Mucosa of descending colon (tissue), 3 donors: Measurements from ENCODE around the gene ZNF816. TPM values are rescaled to one million over a fixed set of nuclear protein-coding genes. Genes with fewer than 3 reads are reported as not detected.

Source experiments
- ATAC-seq: fragments of 200-7000 bp; cut with Tn5 transposase; one replicate; pipeline ENCODE4 v1.9.1; 2020; ENCODE audit warnings: mild to moderate bottlenecking, moderate library complexity
- DNase-seq, 3 donors: peaks; one replicate each; pipeline ENCODE4 v3.0.0-alpha.2; 2020
- H3K36me3 ChIP-seq: fragments of 200-600 bp; one replicate; pipeline ENCODE4 v1.8.0; 2021; ENCODE audit warnings: low read depth, mild to moderate bottlenecking
- H3K4me1 ChIP-seq: fragments of 200-600 bp; one replicate; pipeline ENCODE4 v1.8.0; 2021; ENCODE audit warnings: low read depth, mild to moderate bottlenecking
- H3K4me3 ChIP-seq: fragments of 200-600 bp; one replicate; pipeline ENCODE4 v1.8.0; 2021; ENCODE audit warnings: mild to moderate bottlenecking
- H3K9me3 ChIP-seq: fragments of 200-600 bp; one replicate; pipeline ENCODE4 v1.8.0; 2021; ENCODE audit warnings: mild to moderate bottlenecking
- CTCF ChIP-seq: fragments of 200-600 bp; IDR thresholded peaks from one replicate; pipeline ENCODE4 v1.8.0; 2022; ENCODE audit warnings: antibody characterized with exemption, mild to moderate bottlenecking
- intact Hi-C, 2 donors: fragments of 100-400 bp; cut with DNase I in 1 of 2; cut with micrococcal nuclease in 1 of 2; formaldehyde crosslinking; loops; one replicate each; pipeline versions ENCODE4 v1.11.0 to v1.11.1; 2022; cut with DNase I, micrococcal nuclease
- long read RNA-seq, 2 donors: library from polyadenylated mRNA; unstranded; transcript quantifications; one replicate each; pipeline ENCODE4 v2.0.0, GENCODE V29; 2019 to 2021
- total RNA-seq, 3 donors: library from RNA; stranded (reverse); fragmentation: NEBNext Ultra II Directional in 2 of 3; extraction: Animal tissue kit (Norgen Biotek cat#: 25700) in 2 of 3; gene quantifications; one replicate each; pipeline versions ENCODE4 v1.2.1 to v1.2.4, GENCODE V29; 2021 to 2023
- donor health status: DM: no; HTN: no; CAD: no; lungs with moderate emphysema.
- donor health status: DM: no; HTN: no; CAD: no.
- donor health status: DM: no; HTN: yes; CAD: no.

Gene ZNF816
- 10 to 100 TPM; 14.8 to 16.0 (median 15.1) TPM for total RNA-seq
- long read RNA-seq, donor 1, transcript ZNF816-207 (4 exons, 553 nt) = major isoform, 6 of 13 reads
- long read RNA-seq, donor 1, partial matches to known transcripts = 0 of 13 reads
- long read RNA-seq, donor 1, other reads (novel, unspliced or antisense) = 0 of 13 reads
- long read RNA-seq, donor 2, partial matches to known transcripts = 0 of 7 reads
- long read RNA-seq, donor 2, other reads (novel, unspliced or antisense) = 1 of 7 reads

GRCh38 chr19:52962394-52963246 lies at the start of gene ZNF816:
TSS of gene ZNF816 (minus strand) at chr19:52962881. CDS start at chr19:52956089, 6,792 bp downstream.
- peak; percentile 100 for ATAC-seq
- intact Hi-C loops = no loop called here
- Histone ChIP-seq H3K4me1 (peaks cover 5% of the 10 kb centered on the region), H3K36me3 (no peaks in the 10 kb centered on the region), H3K4me3 (peak within 1 kb of the TSS; percentile 64), H3K9me3 (peaks cover 41% of the 10 kb centered on the region)
- DNase-seq = peak; percentile 99 to 100 (median 100)
- peak; percentile 7 for TF ChIP-seq CTCF

GRCh38 chr19:53012006-53012405 lies 49.3 kb upstream of the ZNF816 start:
- TF ChIP-seq CTCF = no peak
- Histone ChIP-seq H3K4me1 (no peaks in the 10 kb centered on the region), H3K36me3 (no peaks in the 10 kb centered on the region), H3K9me3 (peaks cover 37% of the 10 kb centered on the region), H3K4me3 (no peak overlapping the region)
- ATAC-seq = no peak
- DNase-seq = no peak
- intact Hi-C loops = no loop called here

- no peak for TF ChIP-seq CTCF
Observed at GRCh38 chr19:53010494-53010893, 47.8 kb upstream of the ZNF816 start.

GRCh38 chr19:53008061-53008778 lies 45.5 kb upstream of the ZNF816 start:
- intact Hi-C loops = no loop called here
- peaks cover 19% of the 10 kb centered on the region for H3K9me3 ChIP-seq
- H3K4me3 ChIP-seq = no peak overlapping the region
- no peak for DNase-seq
- TF ChIP-seq CTCF = no peak
- no peaks in the 10 kb centered on the region for H3K36me3 ChIP-seq
- no peaks in the 10 kb centered on the region for H3K4me1 ChIP-seq
- no peak for ATAC-seq

More at GRCh38 chr19:53010494-53010893, 47.8 kb upstream of the ZNF816 start:
- intact Hi-C loops = no loop called here
- H3K9me3 ChIP-seq = peaks cover 23% of the 10 kb centered on the region
- H3K4me3 ChIP-seq = no peak overlapping the region
- ATAC-seq = no peak
- H3K4me1 ChIP-seq = no peaks in the 10 kb centered on the region
- DNase-seq = no peak
- H3K36me3 ChIP-seq = no peaks in the 10 kb centered on the region

- Histone ChIP-seq H3K4me1 (no peaks in the 10 kb centered on the region), H3K9me3 (peaks cover 19% of the 10 kb centered on the region), H3K4me3 (no peak overlapping the region), H3K36me3 (no peaks in the 10 kb centered on the region)
- no peak for TF ChIP-seq CTCF
- intact Hi-C loops = no loop called here
- ATAC-seq = no peak
- DNase-seq = no peak
Observed at GRCh38 chr19:53007606-53008005, 44.9 kb upstream of the ZNF816 start.
